ENCODE measurements around the gene ACOT4.

- no peak for TF ChIP-seq REST (IDR thresholded peaks at IDR 0.05; ENCODE audit: low read depth)
- TF ChIP-seq RAD21 (IDR thresholded peaks at IDR 0.05; ENCODE audit: low read depth): no peak
- no peak for TF ChIP-seq CREB1 (IDR thresholded peaks at IDR 0.05; ENCODE audit: low read depth)
- no peak for TF ChIP-seq MAX (IDR thresholded peaks at IDR 0.05)
- no peak for TF ChIP-seq EP300 (IDR thresholded peaks at IDR 0.05; ENCODE audit: borderline replicate concordance)
- no peak for TF ChIP-seq TAF1 (IDR thresholded peaks at IDR 0.05; ENCODE audit: low read depth)
- TF ChIP-seq USF1 (IDR thresholded peaks at IDR 0.05): no peak
- TF ChIP-seq ZBTB7A (IDR thresholded peaks at IDR 0.05; ENCODE audit: low read depth): no peak
- no peak for TF ChIP-seq TCF12 (IDR thresholded peaks at IDR 0.05; ENCODE audit: low read depth)
- no peak for TF ChIP-seq YY1 (IDR thresholded peaks at IDR 0.05; ENCODE audit: low read depth)
- no peak for TF ChIP-seq TEAD4 (IDR thresholded peaks at IDR 0.05)
- no peak for TF ChIP-seq FOXM1 (IDR thresholded peaks at IDR 0.05; ENCODE audit: borderline replicate concordance, low read depth)
Measured at GRCh38 chr14:73645248-73645610, 53.6 kb downstream of the ACOT4 start.

Measured in Ishikawa (cell line).